Measurements from ENCODE around the gene YES1.

GRCh38 chr18:830315-830901 is 18.4 kb upstream of the YES1 start:
- no peak for TF ChIP-seq CTCF (optimal IDR thresholded peaks at IDR 0.05 in 1 of 3, IDR thresholded peaks at IDR 0.05 in 1 of 3, conservative IDR thresholded peaks at IDR 0.05 in 1 of 3; ENCODE audit: extremely low read depth in 1 of 3, insufficient read depth in 2 of 3, low read length in 3 of 3)
- TF ChIP-seq EZH2 (IDR thresholded peaks at IDR 0.05; ENCODE audit: low read length), result no peak

Data from keratinocyte (primary cell).